Vagina (tissue), 2 donors: Measurements from ENCODE around the gene LAMB3.

Source experiments
- CTCF ChIP-seq, 3 experiments: fragments of 450-650 bp in 2 of 3; fragments of 200-600 bp in 1 of 3; sonication (generic) in 1 of 3; IDR thresholded peaks; one replicate each; pipeline ENCODE4 v1.5.1; 2017 to 2019; ENCODE audit warnings: antibody characterized with exemption in 3 of 3, mild to moderate bottlenecking in 2 of 3, moderate library complexity in 2 of 3
- POLR2A ChIP-seq, 2 donors: fragments of 450-650 bp; IDR thresholded peaks; one replicate each; pipeline ENCODE4 v1.6.1; 2017; ENCODE audit warnings: antibody characterized with exemption in 2 of 2, mild to moderate bottlenecking in 2 of 2, moderate library complexity in 2 of 2

DNA sequence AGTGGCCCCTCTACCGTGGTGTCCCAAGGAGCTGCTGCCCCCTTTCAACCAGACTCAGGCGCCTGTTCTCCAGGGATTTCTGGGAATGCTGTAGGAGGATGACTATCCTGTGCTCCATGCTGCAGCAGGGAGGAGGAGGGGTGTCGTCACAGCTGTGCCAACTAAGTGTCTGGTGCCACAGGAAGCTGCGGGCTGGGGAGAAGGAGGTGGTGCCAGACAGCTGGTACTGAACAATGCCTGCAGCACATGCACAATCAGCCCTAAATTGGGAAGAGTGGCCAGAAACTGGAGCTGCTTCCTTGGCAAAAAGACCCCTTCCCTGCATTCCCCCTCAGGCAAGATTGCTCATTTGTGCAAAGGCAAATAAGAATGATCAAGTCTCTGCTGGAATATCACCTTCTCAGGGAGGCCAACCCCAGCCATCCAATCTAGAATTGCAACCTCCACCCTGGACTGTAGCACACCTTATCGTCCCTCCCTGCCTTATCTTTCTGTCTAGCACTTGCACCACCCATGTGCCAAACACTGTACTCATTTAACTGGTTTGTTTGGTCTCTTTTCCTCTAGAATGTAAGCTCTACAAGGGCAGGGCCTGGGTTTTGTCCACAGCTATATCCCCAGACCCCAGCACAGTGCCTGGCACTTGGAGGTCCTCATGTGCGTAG, 33.3 kb downstream of the LAMB3 start:
- no peak for TF ChIP-seq CTCF (IDR thresholded peaks at IDR 0.05)
- no peak for TF ChIP-seq POLR2A (IDR thresholded peaks at IDR 0.05)
